Suprapubic skin (tissue), 3 donors: ENCODE measurements around the gene PLD3.

Source experiments
- CTCF ChIP-seq, 2 donors: fragments of 200-600 bp in 1 of 2; fragments of 450-650 bp in 1 of 2; sonication (generic) in 1 of 2; IDR thresholded peaks; one replicate each; pipeline ENCODE4 v1.5.1; 2016 to 2019; ENCODE audit warnings: antibody characterized with exemption in 2 of 2, mild to moderate bottlenecking in 1 of 2, moderate library complexity in 1 of 2
- POLR2AphosphoS5 ChIP-seq, 3 donors: sonication (generic); formaldehyde crosslinking; IDR thresholded peaks; one replicate each; pipeline ENCODE4 v1.6.1; 2017; ENCODE audit warnings: antibody characterized with exemption in 3 of 3

- TF ChIP-seq CTCF (IDR thresholded peaks at IDR 0.05) (no peak), POLR2AphosphoS5 (IDR thresholded peaks at IDR 0.05) (no peak)
Observed at GRCh38 chr19:40322951-40323615, 25.4 kb upstream of the PLD3 start.
